Right cardiac atrium (tissue), 5 donors: ENCODE results near the gene PTPRD. TPM values are rescaled to one million over a fixed set of nuclear protein-coding genes. Genes with fewer than 3 reads are reported as not detected.

Experiments
- ATAC-seq, 2 donors: fragments of 200-7000 bp; cut with Tn5 transposase; one replicate each; pipeline versions ENCODE4 v1.8.0 to v1.9.1; 2020; ENCODE audit warnings: moderate library complexity in 2 of 2, mild to moderate bottlenecking in 1 of 2
- DNase-seq, 3 donors: peaks; one replicate each; pipeline ENCODE4 v3.0.0-alpha.2; 2020
- H3K27ac ChIP-seq: one replicate; pipeline ENCODE4 v1.5.1; 2013; ENCODE audit warnings: mild to moderate bottlenecking, low read length, control low read depth, moderate library complexity
- H3K27me3 ChIP-seq: one replicate; pipeline ENCODE4 v1.6.1; 2013; ENCODE audit not compliant: control insufficient read depth, insufficient read depth
- H3K4me1 ChIP-seq: one replicate; pipeline ENCODE4 v1.6.1; 2013; ENCODE audit warnings: low read length; ENCODE audit not compliant: control insufficient read depth, insufficient read depth
- H3K4me3 ChIP-seq: one replicate; pipeline ENCODE4 v1.5.1; 2013; ENCODE audit warnings: low read length, control low read depth
- H3K9me3 ChIP-seq: one replicate; pipeline ENCODE4 v1.6.1; 2013; ENCODE audit warnings: low read length; ENCODE audit not compliant: control insufficient read depth
- WGBS: extraction: QIAGEN DNeasy Blood & Tissue Kit; methylation state at CpG from one replicate; pipeline ENCODE4 v1.1.7; 2013; 5-methylcytosine and 5-hydroxymethylcytosine counted together
- intact Hi-C, 4 donors: fragments of 100-400 bp; cut with DNase I; formaldehyde crosslinking; loops; one replicate each; pipeline versions ENCODE4 v1.11.0 to v1.14.0; 2022 to 2023
- polyA plus RNA-seq: library from polyadenylated mRNA; stranded (reverse); fragments of 200-250 nt; gene quantifications from one replicate; pipeline ENCODE4 v1.2.3, GENCODE V29; 2013
- total RNA-seq, 4 donors: library from RNA; stranded (reverse); fragmentation: NEBNext Ultra II Directional; extraction: Animal tissue kit (Norgen Biotek cat#: 25700); gene quantifications; one replicate each; pipeline ENCODE4 v1.2.1, GENCODE V29; 2021
- donor health status: healthy with polysubstance abuse.
- donor health status: DM: no; HTN: yes; CAD: no.
- donor health status: DM: no; HTN: no; CAD: no.
- donor health status: DM: no; HTN: yes; CAD: no; lungs with severe emphysema.
- donor health status: DM: yes; HTN: yes; CAD: no.

The PTPRD gene
- total and polyA plus RNA-seq, 5 donors = 1.3 to 11.8 (median 7.1) TPM

DNA sequence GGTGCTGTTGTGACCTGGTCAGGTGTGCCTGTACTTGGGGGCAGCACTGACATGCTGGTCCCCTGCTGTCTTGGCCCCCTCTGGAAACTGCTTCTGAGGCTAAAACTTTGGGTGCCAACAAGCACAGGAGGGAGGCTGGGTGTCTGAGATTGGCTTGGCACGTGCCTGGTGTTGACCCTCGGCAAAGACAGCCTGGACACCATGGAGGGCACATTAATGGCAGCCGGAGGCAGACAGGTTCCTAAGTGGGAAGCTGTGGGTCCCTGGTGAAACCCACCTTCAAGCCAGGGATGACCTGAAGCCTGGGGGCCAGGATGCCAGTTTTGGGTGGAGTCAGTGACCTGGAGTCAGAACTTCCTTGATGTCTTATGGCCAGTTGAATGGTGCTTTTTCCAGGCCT, 894.1 kb downstream of the PTPRD start:
- DNase-seq (no peak), ATAC-seq (no peak)
- no peak overlapping the region for H3K4me3 ChIP-seq
- intact Hi-C loops = no loop called here
- WGBS = 86% methylated on average over 3 of the region's 3 CpGs
- no peaks in the 10 kb centered on the region for H3K4me1 ChIP-seq
- H3K27me3 ChIP-seq = no peaks in the 10 kb centered on the region
- no peaks in the 10 kb centered on the region for H3K9me3 ChIP-seq
- H3K27ac ChIP-seq = no peak overlapping the region

- Histone ChIP-seq H3K4me1 (no peaks in the 10 kb centered on the region), H3K27ac (no peak overlapping the region), H3K27me3 (no peaks in the 10 kb centered on the region), H3K4me3 (no peak overlapping the region), H3K9me3 (no peaks in the 10 kb centered on the region)
- DNase-seq (no peak), ATAC-seq (no peak)
- 83% methylated on average over 3 of the region's 3 CpGs for WGBS
- intact Hi-C loops = no loop called here
Measured at GRCh38 chr9:9679433-9679832, 933.4 kb downstream of the PTPRD start.

- 74% methylated on average over 3 of the region's 3 CpGs for WGBS
- ATAC-seq = no peak
Measured at GRCh38 chr9:9674461-9674860, 938.3 kb downstream of the PTPRD start.

DNA sequence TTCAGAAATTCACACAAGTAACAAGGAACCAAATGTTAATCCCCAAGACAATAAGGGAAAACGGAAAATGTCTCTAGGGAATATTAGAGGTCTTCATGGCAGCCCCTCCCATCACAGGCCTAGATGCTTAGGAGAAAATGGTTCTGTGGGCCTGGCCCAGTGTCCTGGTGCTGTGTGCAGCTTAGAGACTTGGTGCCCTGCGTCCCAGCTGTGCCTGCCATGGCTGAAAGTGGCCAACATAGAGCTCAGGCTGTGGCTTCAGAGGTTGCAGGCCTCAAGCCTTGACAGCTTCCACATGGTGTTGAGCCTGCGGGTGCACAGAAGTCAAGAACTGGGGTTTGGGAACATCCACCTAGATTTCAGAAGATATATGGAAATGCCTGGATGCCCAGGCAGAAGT, 942.3 kb downstream of the PTPRD start:
- WGBS = 71% methylated on average over 3 of the region's 3 CpGs
- DNase-seq = no peak

More at GRCh38 chr9:9674461-9674860, 938.3 kb downstream of the PTPRD start:
- intact Hi-C loops = no loop called here
- no peak overlapping the region for H3K27ac ChIP-seq
- H3K4me1 ChIP-seq = no peaks in the 10 kb centered on the region
- H3K9me3 ChIP-seq = no peaks in the 10 kb centered on the region
- no peak overlapping the region for H3K4me3 ChIP-seq
- H3K27me3 ChIP-seq = no peaks in the 10 kb centered on the region
- no peak for DNase-seq

GRCh38 chr9:9645006-9645405, 967.8 kb downstream of the PTPRD start:
- intact Hi-C loops = no loop called here
- Histone ChIP-seq H3K4me1 (no peaks in the 10 kb centered on the region), H3K4me3 (no peak overlapping the region), H3K9me3 (no peaks in the 10 kb centered on the region), H3K27ac (no peak overlapping the region), H3K27me3 (no peaks in the 10 kb centered on the region)
- ATAC-seq (no peak), DNase-seq (no peak)
- WGBS = 87% methylated on average over 3 of the region's 3 CpGs

More for the DNA sequence above, 942.3 kb downstream of the PTPRD start:
- H3K27me3 ChIP-seq = no peaks in the 10 kb centered on the region
- H3K27ac ChIP-seq = no peak overlapping the region
- no peak for ATAC-seq
- no peaks in the 10 kb centered on the region for H3K9me3 ChIP-seq
- H3K4me3 ChIP-seq = no peak overlapping the region
- no peaks in the 10 kb centered on the region for H3K4me1 ChIP-seq
- intact Hi-C loops = no loop called here

DNA sequence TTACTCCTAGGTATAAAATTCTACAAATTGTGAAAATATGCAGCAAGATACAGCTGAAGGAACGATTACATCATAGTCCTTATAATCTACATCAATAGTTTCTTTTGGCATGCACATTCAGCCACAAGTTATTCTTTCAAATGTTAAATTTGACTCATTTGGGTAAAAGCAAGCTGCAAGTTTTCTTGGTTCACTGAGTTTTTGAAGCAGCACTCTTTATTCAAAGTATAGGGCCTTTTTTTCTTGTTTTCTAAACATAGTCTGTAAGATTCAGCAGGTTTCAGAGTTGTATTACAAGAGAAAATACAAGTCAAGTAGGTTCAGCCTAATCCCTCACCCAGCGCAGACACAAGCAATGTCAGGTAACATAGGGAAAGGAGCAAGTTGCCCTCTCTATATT, 981.5 kb downstream of the PTPRD start:
- DNase-seq (no peak), ATAC-seq (no peak)
- Histone ChIP-seq H3K27me3 (no peaks in the 10 kb centered on the region), H3K27ac (no peak overlapping the region), H3K4me3 (no peak overlapping the region), H3K4me1 (no peaks in the 10 kb centered on the region), H3K9me3 (no peaks in the 10 kb centered on the region)
- intact Hi-C loops = no loop called here
- 59% methylated on average over 2 of the region's 2 CpGs for WGBS

- no peak for DNase-seq
Measured at GRCh38 chr9:9625248-9625647, 987.6 kb downstream of the PTPRD start.

GRCh38 chr9:9623506-9623905, 989.3 kb downstream of the PTPRD start:
- intact Hi-C loops = no loop called here

More at GRCh38 chr9:9625248-9625647, 987.6 kb downstream of the PTPRD start:
- H3K27ac ChIP-seq = no peak overlapping the region
- no peak overlapping the region for H3K4me3 ChIP-seq
- H3K4me1 ChIP-seq = no peaks in the 10 kb centered on the region
- WGBS = 93% methylated on average over 5 of the region's 5 CpGs
- intact Hi-C loops = no loop called here
- no peaks in the 10 kb centered on the region for H3K27me3 ChIP-seq
- H3K9me3 ChIP-seq = no peaks in the 10 kb centered on the region
- ATAC-seq = no peak

GRCh38 chr9:9621355-9621940, 991.4 kb downstream of the PTPRD start:
- 90% methylated on average over 5 of the region's 5 CpGs for WGBS
- intact Hi-C loops = no loop called here

More at GRCh38 chr9:9623506-9623905, 989.3 kb downstream of the PTPRD start:
- WGBS = 61% methylated on average over 2 of the region's 2 CpGs
- Histone ChIP-seq H3K27me3 (no peaks in the 10 kb centered on the region), H3K9me3 (no peaks in the 10 kb centered on the region), H3K27ac (no peak overlapping the region), H3K4me3 (no peak overlapping the region), H3K4me1 (no peaks in the 10 kb centered on the region)
- ATAC-seq (no peak), DNase-seq (no peak)

DNA sequence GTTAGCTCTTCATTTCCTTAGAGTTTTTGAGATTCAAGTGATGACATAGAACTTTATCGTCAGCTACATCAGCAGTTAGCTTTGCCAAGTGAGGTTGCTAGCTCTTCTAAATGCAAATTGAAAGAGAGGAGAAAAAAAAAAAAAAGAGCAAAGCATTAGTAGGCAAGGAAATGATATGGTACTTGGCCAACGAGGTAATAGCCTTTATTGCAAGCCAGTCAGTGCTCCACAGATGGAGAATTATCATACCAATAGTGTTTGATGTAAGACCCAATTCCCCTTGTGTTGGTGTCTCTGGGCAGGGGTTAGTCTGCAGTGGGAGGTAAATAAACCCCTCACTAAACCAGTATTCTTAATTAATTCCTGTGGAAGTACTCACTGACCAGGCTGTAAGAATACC, 992.1 kb downstream of the PTPRD start:
- WGBS = 66% methylated on average over 2 of the region's 2 CpGs
- Histone ChIP-seq H3K4me1 (no peaks in the 10 kb centered on the region), H3K4me3 (no peak overlapping the region), H3K9me3 (no peaks in the 10 kb centered on the region), H3K27ac (no peak overlapping the region), H3K27me3 (no peaks in the 10 kb centered on the region)
- intact Hi-C loops = no loop called here
- ATAC-seq (no peak), DNase-seq (no peak)

More at GRCh38 chr9:9621355-9621940, 991.4 kb downstream of the PTPRD start:
- Histone ChIP-seq H3K4me1 (no peaks in the 10 kb centered on the region), H3K27ac (no peak overlapping the region), H3K9me3 (no peaks in the 10 kb centered on the region), H3K4me3 (no peak overlapping the region), H3K27me3 (no peaks in the 10 kb centered on the region)
- no peak for ATAC-seq
- DNase-seq = no peak

GRCh38 chr9:9615086-9615485, 997.7 kb downstream of the PTPRD start:
- WGBS = 86% methylated on average over 5 of the region's 5 CpGs
- Histone ChIP-seq H3K4me1 (no peaks in the 10 kb centered on the region), H3K27ac (no peak overlapping the region), H3K4me3 (no peak overlapping the region), H3K9me3 (no peaks in the 10 kb centered on the region), H3K27me3 (no peaks in the 10 kb centered on the region)
- intact Hi-C loops = no loop called here
- DNase-seq = no peak
- ATAC-seq = no peak

DNA sequence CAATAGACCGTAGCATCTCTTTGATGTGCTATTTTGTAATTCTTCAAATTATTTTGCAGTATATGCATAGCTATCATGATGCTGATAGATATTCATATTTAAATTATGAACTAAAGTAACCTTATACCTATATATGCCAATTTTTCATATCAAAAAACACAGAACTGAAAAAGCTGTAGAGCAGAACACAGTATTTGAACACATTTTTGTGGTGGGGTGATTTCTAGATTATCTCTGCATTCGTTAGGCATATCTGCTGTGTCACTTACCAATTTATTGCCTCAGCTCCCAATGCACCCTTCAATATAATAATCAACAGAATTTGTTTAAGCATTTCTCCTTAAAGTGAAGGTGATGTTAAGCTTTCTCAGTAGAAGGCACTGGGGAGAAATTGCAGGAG, 998.2 kb downstream of the PTPRD start:
- no peak for ATAC-seq
- WGBS = 65% methylated on average over 2 of the region's 2 CpGs
- H3K27me3 ChIP-seq = no peaks in the 10 kb centered on the region
- H3K27ac ChIP-seq = no peak overlapping the region
- no peaks in the 10 kb centered on the region for H3K4me1 ChIP-seq
- no peak for DNase-seq
- H3K4me3 ChIP-seq = no peak overlapping the region
- H3K9me3 ChIP-seq = no peaks in the 10 kb centered on the region
- intact Hi-C loops = no loop called here
